Common myeloid progenitor, CD34-positive (primary cell): Measurements from ENCODE around the gene BET1.

ENCODE experiments used
- CTCF ChIA-PET: fragments of 350-600 bp; sonication (Branson Sonifier 250); formaldehyde crosslinking; loops from one replicate; lab custom pipeline; 2021; ENCODE audit warnings: antibody characterized with exemption; lab: Charles Lee
- POLR2A ChIA-PET: fragments of 350-600 bp; sonication (Branson Sonifier 250); formaldehyde crosslinking; loops from one replicate; lab custom pipeline; 2021; ENCODE audit warnings: antibody characterized with exemption; lab: Charles Lee
- DNase-seq, 3 donors: peaks; one replicate each; pipeline versions ENCODE4 v3.0.0 to v3.0.0-alpha.2; 2013
- H3K27ac ChIP-seq, 2 experiments: 1 replicate in 1 of 2; 2 replicates in 1 of 2; pipeline ENCODE4 v1.7.0; 2013; ENCODE audit warnings: inconsistent platforms in 2 of 2, low read length in 2 of 2, mild to moderate bottlenecking in 2 of 2, low read depth in 1 of 2, moderate library complexity in 1 of 2; ENCODE audit not compliant: severe bottlenecking in 2 of 2, insufficient read depth in 1 of 2, poor library complexity in 1 of 2
- H3K27me3 ChIP-seq, 5 experiments: replicated peaks in 2 of 5; 1 replicate in 3 of 5; 2 replicates in 2 of 5; pipeline versions ENCODE4 v1.6.1 to v1.7.0; 2013; ENCODE audit warnings: low read length in 4 of 5, mild to moderate bottlenecking in 2 of 5, moderate library complexity in 2 of 5, inconsistent platforms in 1 of 5; ENCODE audit not compliant: insufficient read depth in 5 of 5, control insufficient read depth in 4 of 5
- H3K36me3 ChIP-seq, 4 experiments: 1 replicate in 2 of 4; 2 replicates in 2 of 4; pipeline versions ENCODE4 v1.6.1 to v1.7.0; 2013; ENCODE audit warnings: low read length in 3 of 4, control low read depth in 1 of 4, mild to moderate bottlenecking in 1 of 4; ENCODE audit not compliant: control insufficient read depth in 4 of 4, insufficient read depth in 4 of 4
- H3K4me1 ChIP-seq, 4 experiments: 1 replicate in 3 of 4; 2 replicates in 1 of 4; pipeline versions ENCODE4 v1.6.1 to v1.7.1; 2013; ENCODE audit warnings: low read length in 3 of 4, mild to moderate bottlenecking in 3 of 4, control low read depth in 1 of 4, inconsistent platforms in 1 of 4, moderate library complexity in 1 of 4; ENCODE audit not compliant: control insufficient read depth in 4 of 4, insufficient read depth in 4 of 4; ENCODE audit errors: control extremely low read depth in 1 of 4
- H3K4me3 ChIP-seq, 7 experiments: 1 replicate in 4 of 7; 2 replicates in 3 of 7; pipeline versions ENCODE4 v1.5.1 to v1.7.0; 2013; ENCODE audit warnings: mild to moderate bottlenecking in 7 of 7, low read length in 6 of 7, moderate library complexity in 6 of 7, inconsistent platforms in 2 of 7, low read depth in 2 of 7, control low read depth in 1 of 7; ENCODE audit not compliant: insufficient read depth in 4 of 7, control insufficient read depth in 1 of 7; ENCODE audit errors: extremely low read depth in 1 of 7
- H3K9me3 ChIP-seq, 5 experiments: 1 replicate in 4 of 5; 2 replicates in 1 of 5; pipeline versions ENCODE4 v1.6.1 to v1.7.1; 2013; ENCODE audit warnings: low read length in 4 of 5, mild to moderate bottlenecking in 2 of 5, inconsistent platforms in 1 of 5, low read depth in 1 of 5, moderate library complexity in 1 of 5; ENCODE audit not compliant: control insufficient read depth in 4 of 5, insufficient read depth in 2 of 5; ENCODE audit errors: control extremely low read depth in 1 of 5
- WGBS: methylation state at CpG from one replicate; pipeline ENCODE4 v1.1.5; 2013; ENCODE audit not compliant: insufficient coverage; 5-methylcytosine and 5-hydroxymethylcytosine counted together

Gene BET1

GRCh38 chr7:93980744-93981479 is 23.2 kb downstream of the BET1 start:
- Histone ChIP-seq H3K9me3 (no peaks in the 10 kb centered on the region), H3K36me3 (no peaks in the 10 kb centered on the region), H3K4me3 (no peak overlapping the region), H3K27ac (no peak overlapping the region), H3K27me3 (no peaks in the 10 kb centered on the region), H3K4me1 (peaks cover 0 to 8% (median 3%) of the 10 kb centered on the region in 4 experiments)
- DNase-seq: no peak
- ChIA-PET CTCF (interaction anchor here (1.3 kb wide), 1 partner anchor 10 kb away, joined by 4 read pairs; no protein-coding TSS in a partner anchor), POLR2A (no interaction called here)
- WGBS: 100% methylated on average over 2 of the region's 5 CpGs

- no peaks in the 10 kb centered on the region for H3K36me3 ChIP-seq
- 68% methylated on average over 6 of the region's 7 CpGs for WGBS
- no peaks in the 10 kb centered on the region for H3K27me3 ChIP-seq
- no peak overlapping the region for H3K27ac ChIP-seq
- peak in 2 of 3 donors; percentile 53 to 70 for DNase-seq
- CTCF ChIA-PET: interaction anchor here (1.4 kb wide), 1 partner anchor 10 kb away, joined by 3 read pairs; no protein-coding TSS in a partner anchor
- H3K4me3 ChIP-seq: peak overlapping the region in 3 of 7 experiments; percentile 1 to 48 (median 45)
- POLR2A ChIA-PET: no interaction called here
- no peaks in the 10 kb centered on the region for H3K9me3 ChIP-seq
- H3K4me1 ChIP-seq: peaks cover 0 to 8% (median 3%) of the 10 kb centered on the region in 4 experiments
These were observed 26.8 kb downstream of the BET1 start for GRCh38 chr7:93977211-93977950.

GRCh38 chr7:93973134-93973533 is 31.0 kb downstream of the BET1 start:
- CTCF ChIA-PET: interaction anchor here (0.9 kb wide), 1 partner anchor 12 kb away, joined by 3 read pairs; no protein-coding TSS in a partner anchor
- POLR2A ChIA-PET: no interaction called here
- H3K27ac ChIP-seq: no peak overlapping the region
- H3K27me3 ChIP-seq: no peaks in the 10 kb centered on the region
- no CpG with 5 or more reads among the region's 1 CpG for WGBS
- no peak for DNase-seq
- H3K9me3 ChIP-seq: no peaks in the 10 kb centered on the region
- no peak overlapping the region for H3K4me3 ChIP-seq
- peaks cover 0 to 8% (median 3%) of the 10 kb centered on the region in 4 experiments for H3K4me1 ChIP-seq
- no peaks in the 10 kb centered on the region for H3K36me3 ChIP-seq

GRCh38 chr7:93972029-93972725 is 32.0 kb downstream of the BET1 start:
- Histone ChIP-seq H3K4me1 (peaks cover 0 to 6% (median 1%) of the 10 kb centered on the region in 4 experiments), H3K4me3 (no peak overlapping the region), H3K27me3 (no peaks in the 10 kb centered on the region), H3K36me3 (no peaks in the 10 kb centered on the region), H3K27ac (no peak overlapping the region), H3K9me3 (no peaks in the 10 kb centered on the region)
- DNase-seq: no peak
- POLR2A ChIA-PET: no interaction called here
- CTCF ChIA-PET: interaction anchor here (0.6 to 0.9 kb wide), 3 partner anchors 11 to 391 kb away, joined by 3 read pairs; no protein-coding TSS in a partner anchor
- 90% methylated on average over 2 of the region's 6 CpGs for WGBS

GRCh38 chr7:93968911-93969620 is 35.1 kb downstream of the BET1 start:
- no peak overlapping the region for H3K4me3 ChIP-seq
- DNase-seq: no peak
- no peaks in the 10 kb centered on the region for H3K36me3 ChIP-seq
- no peak overlapping the region for H3K27ac ChIP-seq
- ChIA-PET POLR2A (no interaction called here), CTCF (no interaction called here)
- H3K4me1 ChIP-seq: peaks cover 0 to 3% (median 0%) of the 10 kb centered on the region in 4 experiments
- H3K9me3 ChIP-seq: no peaks in the 10 kb centered on the region
- WGBS: 100% methylated on average over 1 of the region's 2 CpGs
- no peaks in the 10 kb centered on the region for H3K27me3 ChIP-seq

- ChIA-PET POLR2A (no interaction called here), CTCF (no interaction called here)
- H3K27ac ChIP-seq: no peak overlapping the region
- H3K4me3 ChIP-seq: no peak overlapping the region
- 100% methylated on average over 2 of the region's 3 CpGs for WGBS
- no peaks in the 10 kb centered on the region for H3K36me3 ChIP-seq
- H3K9me3 ChIP-seq: no peaks in the 10 kb centered on the region
- H3K27me3 ChIP-seq: no peaks in the 10 kb centered on the region
- no peak for DNase-seq
- peaks cover 0 to 3% (median 0%) of the 10 kb centered on the region in 4 experiments for H3K4me1 ChIP-seq
These were observed 39.3 kb downstream of the BET1 start for GRCh38 chr7:93964813-93965212.
